Mesenchymal stem cell (in vitro differentiated cells and primary cell): ENCODE data around the gene KDM4C.
A peak's percentile ranks its signal among the peaks of the same experiment; 100 is the strongest.

ENCODE experiments used
- DNase-seq: peaks from one replicate; pipeline ENCODE4 v3.0.0-alpha.2; 2013
- H2AFZ ChIP-seq: one replicate; pipeline ENCODE4 v1.6.1; 2013; ENCODE audit warnings: low read depth, mild to moderate bottlenecking, control low read depth, inconsistent platforms, low read length, moderate library complexity
- H2AK5ac ChIP-seq: 2 replicates; pipeline ENCODE4 v1.6.1; 2013; ENCODE audit warnings: low read length, moderate library complexity, mild to moderate bottlenecking, inconsistent platforms; ENCODE audit not compliant: severe bottlenecking
- H2BK120ac ChIP-seq: one replicate; pipeline ENCODE4 v1.6.1; 2013; ENCODE audit warnings: low read depth, mild to moderate bottlenecking, inconsistent platforms, low read length, moderate library complexity
- H2BK12ac ChIP-seq, 2 experiments: one replicate each; pipeline ENCODE4 v1.6.1; 2013; ENCODE audit warnings: inconsistent platforms in 2 of 2, low read length in 2 of 2, mild to moderate bottlenecking in 2 of 2, moderate library complexity in 2 of 2, control low read depth in 1 of 2
- H2BK15ac ChIP-seq: one replicate; pipeline ENCODE4 v1.6.1; 2013; ENCODE audit warnings: mild to moderate bottlenecking, low read depth, inconsistent platforms; ENCODE audit not compliant: poor library complexity, severe bottlenecking
- H2BK5ac ChIP-seq: 2 replicates; pipeline ENCODE4 v1.6.1; 2013; ENCODE audit warnings: low read depth, mild to moderate bottlenecking, low read length, control low read depth, inconsistent platforms; ENCODE audit not compliant: poor library complexity, severe bottlenecking
- H3K14ac ChIP-seq, 2 experiments: one replicate each; pipeline ENCODE4 v1.6.1; 2013; ENCODE audit warnings: inconsistent platforms in 2 of 2, low read length in 2 of 2, control low read depth in 1 of 2, mild to moderate bottlenecking in 1 of 2, moderate library complexity in 1 of 2
- H3K18ac ChIP-seq, 2 experiments: one replicate each; pipeline ENCODE4 v1.6.1; 2013; ENCODE audit warnings: inconsistent platforms in 2 of 2, low read length in 2 of 2, control low read depth in 1 of 2, low read depth in 1 of 2, mild to moderate bottlenecking in 1 of 2
- H3K23ac ChIP-seq, 2 experiments: one replicate each; pipeline ENCODE4 v1.6.1; 2013; ENCODE audit warnings: inconsistent platforms in 2 of 2, low read length in 2 of 2, mild to moderate bottlenecking in 2 of 2, moderate library complexity in 2 of 2, control low read depth in 1 of 2
- H3K27ac ChIP-seq: 2 replicates; pipeline ENCODE4 v1.5.1; 2013; ENCODE audit warnings: mild to moderate bottlenecking, moderate library complexity, low read length, control low read depth, inconsistent platforms; ENCODE audit not compliant: poor library complexity, severe bottlenecking
- H3K27me3 ChIP-seq, 2 experiments: 2 replicates each; pipeline versions ENCODE4 v1.6.1 to v1.7.0; 2013; ENCODE audit warnings: low read length in 2 of 2, mild to moderate bottlenecking in 2 of 2, moderate library complexity in 2 of 2, control low read depth in 1 of 2, inconsistent platforms in 1 of 2; ENCODE audit not compliant: control insufficient read depth in 1 of 2, insufficient read depth in 1 of 2
- H3K36me3 ChIP-seq, 2 experiments: 2 replicates each; pipeline versions ENCODE4 v1.6.1 to v1.7.0; 2013; ENCODE audit warnings: low read length in 2 of 2, control low read depth in 1 of 2, inconsistent platforms in 1 of 2, low read depth in 1 of 2, mild to moderate bottlenecking in 1 of 2; ENCODE audit not compliant: insufficient read depth in 2 of 2, control insufficient read depth in 1 of 2
- H3K4ac ChIP-seq, 2 experiments: one replicate each; pipeline ENCODE4 v1.6.1; 2013; ENCODE audit warnings: inconsistent platforms in 2 of 2, low read length in 2 of 2, mild to moderate bottlenecking in 2 of 2, moderate library complexity in 2 of 2, control low read depth in 1 of 2, low read depth in 1 of 2
- H3K4me1 ChIP-seq: 2 replicates; pipeline ENCODE4 v1.6.1; 2013; ENCODE audit warnings: low read depth, low read length, control low read depth; ENCODE audit not compliant: control insufficient read depth, insufficient read depth
- H3K4me2 ChIP-seq: 2 replicates; pipeline ENCODE4 v1.6.1; 2013; ENCODE audit warnings: low read length, mild to moderate bottlenecking, inconsistent platforms; ENCODE audit not compliant: poor library complexity, severe bottlenecking
- H3K4me3 ChIP-seq, 2 experiments: 2 replicates each; pipeline versions ENCODE4 v1.5.1 to v1.7.0; 2013; ENCODE audit warnings: low read length in 2 of 2, mild to moderate bottlenecking in 2 of 2, control low read depth in 1 of 2, low read depth in 1 of 2; ENCODE audit not compliant: insufficient read depth in 1 of 2
- H3K79me1 ChIP-seq: replicated peaks from 2 replicates; pipeline ENCODE4 v1.6.1; 2013; ENCODE audit warnings: mild to moderate bottlenecking, control low read depth, low read length, inconsistent platforms; ENCODE audit not compliant: poor library complexity, severe bottlenecking
- H3K9ac ChIP-seq: 2 replicates; pipeline ENCODE4 v1.7.0; 2013; ENCODE audit warnings: mild to moderate bottlenecking, low read length, moderate library complexity
- H3K9me3 ChIP-seq: 2 replicates; pipeline ENCODE4 v1.7.0; 2013; ENCODE audit warnings: mild to moderate bottlenecking, low read length; ENCODE audit not compliant: control insufficient read depth
- H4K8ac ChIP-seq: one replicate; pipeline ENCODE4 v1.6.1; 2013; ENCODE audit warnings: inconsistent platforms, mild to moderate bottlenecking, low read length, moderate library complexity
- H4K91ac ChIP-seq: one replicate; pipeline ENCODE4 v1.6.1; 2013; ENCODE audit warnings: mild to moderate bottlenecking, low read length, inconsistent platforms
- whole genome bisulfite sequencing: methylation state at CpG from one replicate; pipeline ENCODE4 v1.1.7; 2013; ENCODE audit warnings: mixed read lengths; 5-methylcytosine and 5-hydroxymethylcytosine counted together

The KDM4C gene

DNA sequence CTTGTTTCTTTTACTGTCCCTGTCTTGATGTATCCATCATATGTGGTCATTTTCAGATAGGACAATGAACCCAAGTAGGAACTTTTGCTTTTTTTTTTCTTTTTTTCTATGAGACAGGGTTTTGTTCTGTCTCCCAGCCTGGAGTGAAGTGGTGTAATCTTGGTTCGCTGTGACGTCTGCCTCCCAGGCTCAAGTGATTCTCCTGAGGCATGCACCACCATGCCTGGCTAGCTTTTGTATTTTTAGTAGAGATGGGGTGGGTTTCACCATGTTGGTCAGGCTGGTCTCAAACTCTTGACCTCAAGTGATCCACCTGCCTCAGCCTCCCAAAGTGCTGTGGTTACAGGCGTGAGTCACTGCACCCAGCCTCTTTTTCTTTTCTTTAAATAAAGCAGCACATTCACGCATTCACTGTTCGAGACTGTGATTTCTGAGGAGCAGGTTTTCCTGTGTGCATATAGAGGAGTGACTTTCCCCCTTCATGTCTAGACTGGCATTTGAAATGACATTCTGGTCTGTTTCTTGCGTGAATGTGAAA lies 448.5 kb downstream of the KDM4C start:
- no peak overlapping the region for H3K4me2 ChIP-seq
- no peak overlapping the region for H3K23ac ChIP-seq
- no peak overlapping the region for H4K8ac ChIP-seq
- no peak overlapping the region for H2AFZ ChIP-seq
- no peak overlapping the region for H2BK12ac ChIP-seq
- H3K18ac ChIP-seq: no peak overlapping the region
- H2BK120ac ChIP-seq: no peak overlapping the region
- no peak overlapping the region for H2AK5ac ChIP-seq
- H3K14ac ChIP-seq: no peak overlapping the region
- H3K9me3 ChIP-seq: no peaks in the 10 kb centered on the region
- no peaks in the 10 kb centered on the region for H3K36me3 ChIP-seq
- no peak overlapping the region for H3K4ac ChIP-seq
- no peak for DNase-seq
- H3K4me1 ChIP-seq: no peaks in the 10 kb centered on the region
- no peaks in the 10 kb centered on the region for H3K79me1 ChIP-seq
- H3K9ac ChIP-seq: no peak overlapping the region
- H2BK15ac ChIP-seq: no peak overlapping the region
- no peak overlapping the region for H2BK5ac ChIP-seq
- H3K4me3 ChIP-seq: no peak overlapping the region
- 99% methylated on average over 5 of the region's 6 CpGs for WGBS
- H3K27ac ChIP-seq: no peak overlapping the region
- H3K27me3 ChIP-seq: peaks cover 6 to 27% of the 10 kb centered on the region in 2 experiments
- H4K91ac ChIP-seq: no peak overlapping the region

DNA sequence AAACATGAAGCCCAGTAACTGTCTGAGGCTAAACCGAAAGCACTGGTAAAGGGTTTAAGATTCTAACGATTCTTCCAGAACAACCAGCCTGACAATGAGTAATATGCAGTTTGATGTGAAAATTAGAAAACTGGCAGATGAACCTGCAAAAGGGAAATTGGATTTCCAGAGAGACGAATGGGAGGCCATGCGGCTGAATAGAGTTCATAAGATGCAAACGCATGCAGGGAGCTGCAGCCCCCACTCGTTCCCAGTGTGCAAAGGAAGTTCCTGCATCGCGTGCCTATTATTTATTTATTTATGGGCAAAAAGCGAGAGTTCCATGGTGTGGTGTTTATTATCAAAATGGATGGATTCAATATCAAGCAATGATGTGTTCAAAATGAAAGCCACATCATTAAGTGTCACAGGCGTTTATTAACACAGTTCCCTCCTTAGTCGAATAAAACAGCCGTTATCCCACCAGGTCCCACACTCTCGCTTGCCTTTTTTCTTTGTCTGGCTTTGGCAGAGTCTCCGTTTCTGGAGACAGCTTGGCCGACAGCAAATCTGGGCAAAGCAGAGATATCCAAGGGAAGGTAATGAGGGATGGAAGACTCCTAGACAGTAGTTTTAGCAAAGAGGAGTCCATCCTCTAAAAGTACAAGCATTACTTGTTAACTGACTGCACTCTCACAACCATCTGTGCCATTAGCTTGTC lies 451.4 kb downstream of the KDM4C start:
- Histone ChIP-seq H4K8ac (no peak overlapping the region), H2BK5ac (no peak overlapping the region), H3K4me1 (peaks cover 1% of the 10 kb centered on the region), H2BK120ac (no peak overlapping the region), H3K18ac (no peak overlapping the region), H4K91ac (no peak overlapping the region), H3K79me1 (no peaks in the 10 kb centered on the region), H3K4ac (no peak overlapping the region), H3K4me2 (no peak overlapping the region), H2AK5ac (no peak overlapping the region), H3K9me3 (no peaks in the 10 kb centered on the region), H3K14ac (no peak overlapping the region), H3K36me3 (no peaks in the 10 kb centered on the region), H3K27ac (no peak overlapping the region), H2BK12ac (no peak overlapping the region), H3K23ac (no peak overlapping the region), H3K9ac (no peak overlapping the region), H3K4me3 (no peak overlapping the region), H2BK15ac (no peak overlapping the region), H3K27me3 (peaks cover 18 to 39% of the 10 kb centered on the region in 2 experiments), H2AFZ (no peak overlapping the region)
- no peak for DNase-seq
- 93% methylated on average over 14 of the region's 15 CpGs for WGBS

DNA sequence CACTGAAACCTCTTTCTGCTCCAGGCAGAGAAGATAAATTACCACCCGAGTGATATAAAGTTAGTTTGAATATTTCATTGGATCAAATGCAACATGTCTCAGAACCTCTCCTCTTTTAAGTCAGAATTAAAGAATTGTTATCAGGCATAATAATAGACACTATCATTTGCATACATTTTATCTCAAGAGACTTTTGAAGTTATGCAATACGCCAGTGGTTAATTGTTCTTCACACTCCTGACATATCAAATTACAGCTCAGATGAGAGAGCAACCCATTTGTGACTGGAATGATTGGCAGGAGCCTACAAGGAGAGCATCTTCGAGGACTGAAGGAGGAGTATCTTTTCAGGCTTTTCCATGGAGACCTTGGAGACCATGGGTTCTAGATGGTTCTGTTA lies 452.2 kb downstream of the KDM4C start:
- Histone ChIP-seq H3K9me3 (no peaks in the 10 kb centered on the region), H3K79me1 (no peaks in the 10 kb centered on the region), H2BK15ac (no peak overlapping the region), H3K4me3 (no peak overlapping the region), H3K4me1 (peaks cover 1% of the 10 kb centered on the region), H3K18ac (no peak overlapping the region), H2BK5ac (no peak overlapping the region), H4K91ac (no peak overlapping the region), H3K14ac (no peak overlapping the region), H3K23ac (no peak overlapping the region), H2BK120ac (no peak overlapping the region), H3K4ac (no peak overlapping the region), H3K36me3 (no peaks in the 10 kb centered on the region), H2AFZ (no peak overlapping the region), H3K27me3 (peaks cover 18 to 43% of the 10 kb centered on the region in 2 experiments), H3K9ac (no peak overlapping the region), H4K8ac (no peak overlapping the region), H2AK5ac (no peak overlapping the region), H3K27ac (no peak overlapping the region), H2BK12ac (no peak overlapping the region), H3K4me2 (no peak overlapping the region)
- DNase-seq: no peak
- 79% methylated on average over 1 of the region's 3 CpGs for WGBS

DNA sequence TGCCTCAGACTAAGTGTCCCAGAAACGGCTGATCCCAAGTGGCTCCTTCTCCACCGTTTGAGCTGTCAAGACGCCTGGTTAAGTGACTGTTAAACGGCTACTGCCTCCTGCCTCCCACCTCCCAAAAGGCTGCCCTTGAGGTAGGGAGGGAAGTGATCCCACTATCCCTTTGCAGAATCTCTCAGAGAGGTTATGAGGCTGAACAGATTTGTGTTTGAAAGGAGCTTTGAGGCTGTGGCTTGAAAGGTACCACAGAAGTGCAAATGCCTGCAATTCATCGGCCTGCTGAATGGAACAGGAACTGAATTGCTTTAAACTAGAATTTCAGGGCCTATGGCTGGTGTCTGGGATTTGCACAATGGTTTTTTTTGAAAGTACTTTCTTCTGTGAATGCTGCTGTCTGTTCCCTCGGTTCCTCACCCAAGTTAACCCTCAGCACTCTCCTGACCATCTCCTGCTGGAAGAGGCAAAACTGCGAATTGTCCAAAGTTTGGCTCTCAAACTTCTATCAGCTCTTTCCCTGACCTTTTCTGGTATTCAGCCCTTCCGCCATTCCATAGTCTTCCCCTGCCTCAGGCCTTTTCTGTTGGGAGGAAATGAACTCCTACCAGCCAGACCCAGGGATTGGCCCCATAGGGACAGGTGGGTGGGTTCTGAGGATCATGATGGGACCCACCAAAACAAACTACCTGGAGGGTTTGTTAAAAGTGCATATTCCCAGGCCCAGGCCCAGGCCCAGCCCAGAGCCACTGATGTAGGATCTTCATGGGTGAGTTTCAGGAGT lies 453.3 kb downstream of the KDM4C start:
- no peak overlapping the region for H2AFZ ChIP-seq
- peaks cover 16 to 35% of the 10 kb centered on the region in 2 experiments for H3K27me3 ChIP-seq
- no peak overlapping the region for H2BK5ac ChIP-seq
- no peak overlapping the region for H2BK15ac ChIP-seq
- no peak overlapping the region for H3K14ac ChIP-seq
- peaks cover 1% of the 10 kb centered on the region for H3K4me1 ChIP-seq
- H4K91ac ChIP-seq: no peak overlapping the region
- no peak overlapping the region for H2BK12ac ChIP-seq
- no peaks in the 10 kb centered on the region for H3K79me1 ChIP-seq
- no peak overlapping the region for H3K9ac ChIP-seq
- peak overlapping the region in 1 of 2 experiments; percentile 45 for H3K18ac ChIP-seq
- no peak overlapping the region for H2BK120ac ChIP-seq
- H2AK5ac ChIP-seq: no peak overlapping the region
- H3K4me3 ChIP-seq: no peak overlapping the region
- H3K9me3 ChIP-seq: no peaks in the 10 kb centered on the region
- H3K36me3 ChIP-seq: no peaks in the 10 kb centered on the region
- no peak overlapping the region for H3K27ac ChIP-seq
- no peak overlapping the region for H3K23ac ChIP-seq
- WGBS: 65% methylated on average over 5 of the region's 8 CpGs
- no peak overlapping the region for H4K8ac ChIP-seq
- no peak overlapping the region for H3K4me2 ChIP-seq
- DNase-seq: no peak
- H3K4ac ChIP-seq: no peak overlapping the region
